ENCODE results near the gene CD300A.

The CD300A gene

DNA sequence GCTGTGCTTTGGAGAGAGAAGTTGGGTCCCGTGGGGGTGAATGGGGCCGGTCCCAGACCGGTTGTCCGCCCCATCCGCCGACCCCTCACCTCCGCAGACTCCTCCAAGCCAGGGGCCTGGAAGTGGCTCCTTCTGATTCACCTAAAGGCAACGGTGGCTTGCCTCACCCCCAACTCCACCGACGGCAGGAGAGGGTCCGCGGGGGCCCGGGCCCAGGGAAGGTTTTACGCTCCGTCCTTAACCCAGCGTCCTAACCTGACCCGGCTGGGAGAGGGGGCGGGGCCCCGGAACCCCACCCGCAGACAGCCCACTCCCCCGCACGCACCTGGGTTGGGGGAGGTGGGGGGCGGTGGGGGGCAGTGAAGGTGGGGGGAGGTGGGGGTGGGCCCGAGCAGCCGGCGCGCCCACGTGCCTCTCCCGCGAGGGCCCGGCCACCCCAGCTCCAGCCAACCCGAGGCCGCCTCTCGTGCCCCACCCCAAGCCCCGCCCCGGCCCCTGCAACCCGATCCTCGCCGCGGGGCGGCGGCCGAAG is 12.7 kb upstream of the CD300A start:
- TF ChIP-seq PAX5 (IDR thresholded peaks at IDR 0.05; ENCODE audit: insufficient read depth, low read length, severe bottlenecking) (no peak), POLR2A (IDR thresholded peaks at IDR 0.05; ENCODE audit: low read depth, low read length) (no peak), TAF1 (IDR thresholded peaks at IDR 0.05; ENCODE audit: low read depth, low read length) (no peak), SPI1 (IDR thresholded peaks at IDR 0.05; ENCODE audit: low read depth, low read length) (no peak), POU2F2 (IDR thresholded peaks at IDR 0.05; ENCODE audit: low read depth, low read length) (no peak), POLR2AphosphoS5 (IDR thresholded peaks at IDR 0.05; ENCODE audit: low read depth, low read length) (no peak)
- FAIRE-seq (no peak), DNase-seq (ENCODE audit: insufficient read length, low spot score) (peak; percentile 99)

- no peak for DNase-seq (ENCODE audit: insufficient read length, low spot score)
- TF ChIP-seq POU2F2 (IDR thresholded peaks at IDR 0.05; ENCODE audit: low read depth, low read length) (no peak), POLR2A (IDR thresholded peaks at IDR 0.05; ENCODE audit: low read depth, low read length) (no peak), SPI1 (IDR thresholded peaks at IDR 0.05; ENCODE audit: low read depth, low read length) (no peak), POLR2AphosphoS5 (IDR thresholded peaks at IDR 0.05; ENCODE audit: low read depth, low read length) (no peak), PAX5 (IDR thresholded peaks at IDR 0.05; ENCODE audit: insufficient read depth, low read length, severe bottlenecking) (no peak), TAF1 (IDR thresholded peaks at IDR 0.05; ENCODE audit: low read depth, low read length) (no peak)
- FAIRE-seq = peak; percentile 61
These were observed 12.0 kb upstream of the CD300A start for GRCh38 chr17:74454197-74455024.

DNA sequence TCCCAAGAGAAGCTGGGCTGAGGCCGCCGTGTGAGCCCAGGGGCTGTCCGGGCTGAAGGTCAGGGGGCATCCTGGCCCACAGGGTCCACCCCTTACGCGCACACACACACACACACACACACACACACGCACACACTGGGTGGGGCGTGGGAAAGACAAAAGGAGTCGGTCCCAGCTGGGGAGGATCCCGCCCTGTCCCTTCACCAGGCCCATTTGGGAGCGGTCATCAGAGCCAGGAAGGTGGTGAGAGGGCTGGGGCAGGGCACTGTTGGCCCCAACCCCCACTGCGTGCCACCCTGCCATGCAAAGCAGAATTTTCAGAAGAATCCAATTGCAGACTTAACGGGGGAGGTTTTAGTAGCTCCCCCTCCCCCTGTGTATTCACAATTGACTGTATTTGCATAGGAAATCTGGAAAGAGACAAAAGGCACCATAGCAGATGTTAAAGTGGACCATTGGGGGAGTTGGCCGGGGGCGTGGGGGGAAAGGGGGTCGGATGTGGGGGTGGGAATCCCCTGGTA is 11.3 kb upstream of the CD300A start:
- DNase-seq (ENCODE audit: insufficient read length, low spot score) = no peak
- no peak for FAIRE-seq
- TF ChIP-seq TAF1 (IDR thresholded peaks at IDR 0.05; ENCODE audit: low read depth, low read length) = no peak
- peak; percentile 28; the same call in 1 of the 2 replicates for TF ChIP-seq POU2F2 (IDR thresholded peaks at IDR 0.05; ENCODE audit: low read depth, low read length)
- no peak for TF ChIP-seq PAX5 (IDR thresholded peaks at IDR 0.05; ENCODE audit: insufficient read depth, low read length, severe bottlenecking)

- DNase-seq (ENCODE audit: insufficient read length, low spot score) (no peak), FAIRE-seq (peak; percentile 55)
- TF ChIP-seq POU2F2 (IDR thresholded peaks at IDR 0.05; ENCODE audit: low read depth, low read length) (no peak), POLR2A (IDR thresholded peaks at IDR 0.05; ENCODE audit: low read depth, low read length) (no peak), PAX5 (IDR thresholded peaks at IDR 0.05; ENCODE audit: insufficient read depth, low read length, severe bottlenecking) (no peak), TAF1 (IDR thresholded peaks at IDR 0.05; ENCODE audit: low read depth, low read length) (no peak), POLR2AphosphoS5 (IDR thresholded peaks at IDR 0.05; ENCODE audit: low read depth, low read length) (no peak), SPI1 (IDR thresholded peaks at IDR 0.05; ENCODE audit: low read depth, low read length) (no peak)
These were observed 10.6 kb upstream of the CD300A start for GRCh38 chr17:74455821-74456220.

GRCh38 chr17:74457146-74457819 is 9.2 kb upstream of the CD300A start:
- FAIRE-seq (peak; percentile 94), DNase-seq (ENCODE audit: insufficient read length, low spot score) (peak; percentile 67)
- no peak for TF ChIP-seq SPI1 (IDR thresholded peaks at IDR 0.05; ENCODE audit: low read depth, low read length)
- TF ChIP-seq POLR2A (IDR thresholded peaks at IDR 0.05; ENCODE audit: low read depth, low read length) = no peak

DNA sequence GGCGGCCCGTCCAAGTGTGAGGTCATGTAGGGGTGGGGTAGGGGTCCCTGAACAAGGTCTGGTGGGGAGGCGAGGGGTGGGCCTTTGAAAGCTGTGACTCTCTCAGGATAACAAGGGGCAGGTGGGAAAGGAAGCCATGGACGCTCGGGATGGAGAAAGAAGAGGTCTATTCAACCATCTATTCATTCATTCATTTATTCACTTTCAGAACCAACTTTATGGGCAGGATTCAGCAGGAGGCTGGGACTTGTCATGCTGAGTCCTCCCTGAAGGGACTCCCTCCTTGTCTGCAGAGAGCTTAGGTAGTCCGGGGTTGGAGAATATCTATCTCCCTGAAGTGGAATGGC is 8.6 kb upstream of the CD300A start:
- DNase-seq (ENCODE audit: insufficient read length, low spot score) = no peak
- FAIRE-seq = no peak
- TF ChIP-seq POLR2AphosphoS5 (IDR thresholded peaks at IDR 0.05; ENCODE audit: low read depth, low read length) = no peak
- no peak for TF ChIP-seq TAF1 (IDR thresholded peaks at IDR 0.05; ENCODE audit: low read depth, low read length)
- no peak for TF ChIP-seq POLR2A (IDR thresholded peaks at IDR 0.05; ENCODE audit: low read depth, low read length)
- TF ChIP-seq POU2F2 (IDR thresholded peaks at IDR 0.05; ENCODE audit: low read depth, low read length) = no peak

DNA sequence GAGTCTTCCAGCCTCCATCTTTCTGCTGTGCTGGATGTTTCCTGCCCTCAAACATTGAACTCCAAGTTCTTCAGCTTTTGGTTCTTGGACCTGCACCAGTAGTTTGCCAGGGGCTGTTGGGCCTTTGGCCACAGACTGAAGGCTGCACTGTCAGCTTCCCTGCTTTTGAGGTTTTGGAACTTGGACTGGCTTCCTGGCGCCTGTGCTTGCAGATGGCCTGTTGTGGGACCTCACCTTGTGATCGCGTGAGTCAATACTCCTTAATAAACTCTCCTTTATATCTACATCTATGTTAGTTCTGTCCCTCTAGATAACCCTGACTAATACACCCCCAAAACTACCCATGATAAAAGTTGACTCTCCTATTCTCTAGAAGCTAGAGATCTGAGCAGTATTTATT is 7.6 kb upstream of the CD300A start:
- no peak for TF ChIP-seq TAF1 (IDR thresholded peaks at IDR 0.05; ENCODE audit: low read depth, low read length)
- TF ChIP-seq POLR2A (IDR thresholded peaks at IDR 0.05; ENCODE audit: low read depth, low read length) = no peak
- no peak for TF ChIP-seq POU2F2 (IDR thresholded peaks at IDR 0.05; ENCODE audit: low read depth, low read length)
- no peak for TF ChIP-seq SPI1 (IDR thresholded peaks at IDR 0.05; ENCODE audit: low read depth, low read length)
- DNase-seq (ENCODE audit: insufficient read length, low spot score) (no peak), FAIRE-seq (no peak)

DNA sequence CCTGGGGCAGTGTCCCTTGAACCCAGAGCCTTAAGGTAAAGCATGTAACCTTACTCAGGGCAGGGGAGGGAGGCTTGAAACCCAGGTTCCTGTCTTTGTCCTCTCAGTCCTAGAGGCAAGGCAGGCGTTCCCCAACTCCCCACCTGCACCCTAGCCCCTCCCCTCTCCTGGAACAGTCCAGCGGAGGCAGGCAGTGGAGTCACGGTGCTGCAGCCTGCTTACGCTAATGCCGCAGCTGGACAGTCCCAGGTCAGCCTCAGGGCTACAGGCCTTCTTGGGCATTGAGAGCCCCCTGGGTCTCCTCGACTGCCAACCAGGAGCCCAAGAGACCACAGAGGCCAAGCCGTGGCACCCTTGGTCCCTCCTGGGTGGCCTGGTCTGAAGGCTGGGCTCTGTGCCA is 6.8 kb upstream of the CD300A start:
- no peak for DNase-seq (ENCODE audit: insufficient read length, low spot score)
- FAIRE-seq = no peak
- no peak for TF ChIP-seq TAF1 (IDR thresholded peaks at IDR 0.05; ENCODE audit: low read depth, low read length)
- no peak for TF ChIP-seq POLR2A (IDR thresholded peaks at IDR 0.05; ENCODE audit: low read depth, low read length)
- no peak for TF ChIP-seq POU2F2 (IDR thresholded peaks at IDR 0.05; ENCODE audit: low read depth, low read length)
- no peak for TF ChIP-seq POLR2AphosphoS5 (IDR thresholded peaks at IDR 0.05; ENCODE audit: low read depth, low read length)
- no peak for TF ChIP-seq PAX5 (IDR thresholded peaks at IDR 0.05; ENCODE audit: insufficient read depth, low read length, severe bottlenecking)
- no peak for TF ChIP-seq SPI1 (IDR thresholded peaks at IDR 0.05; ENCODE audit: low read depth, low read length)

DNA sequence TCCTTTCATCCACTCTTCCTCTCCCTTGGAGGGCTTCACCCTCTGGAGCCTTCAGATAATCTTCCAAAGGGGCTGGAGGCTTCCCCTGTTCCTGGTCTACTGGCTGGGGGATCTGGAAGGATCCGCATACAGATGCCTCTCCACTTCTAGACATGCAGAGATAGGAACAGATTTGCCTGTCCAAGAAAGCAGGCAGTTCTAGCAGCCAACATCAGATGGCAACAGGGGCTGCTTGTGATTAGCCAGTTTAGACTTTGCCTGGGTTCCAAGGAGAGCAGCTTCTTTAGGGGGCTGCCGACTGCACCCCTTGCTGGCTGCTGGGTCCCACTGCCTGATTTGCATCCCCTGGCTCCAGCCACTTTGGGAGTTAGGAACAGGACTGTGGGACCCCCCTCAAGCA is 6.2 kb upstream of the CD300A start:
- FAIRE-seq (no peak), DNase-seq (ENCODE audit: insufficient read length, low spot score) (no peak)

More for the DNA sequence above, 6.2 kb upstream of the CD300A start:
- no peak for TF ChIP-seq PAX5 (IDR thresholded peaks at IDR 0.05; ENCODE audit: insufficient read depth, low read length, severe bottlenecking)
- TF ChIP-seq POLR2AphosphoS5 (IDR thresholded peaks at IDR 0.05; ENCODE audit: low read depth, low read length) = no peak
- TF ChIP-seq POLR2A (IDR thresholded peaks at IDR 0.05; ENCODE audit: low read depth, low read length) = no peak
- TF ChIP-seq POU2F2 (IDR thresholded peaks at IDR 0.05; ENCODE audit: low read depth, low read length) = no peak
- TF ChIP-seq SPI1 (IDR thresholded peaks at IDR 0.05; ENCODE audit: low read depth, low read length) = no peak
- no peak for TF ChIP-seq TAF1 (IDR thresholded peaks at IDR 0.05; ENCODE audit: low read depth, low read length)
